DND-41 (cell line): Measurements from ENCODE around the gene GBE1.

Source experiments
- ATAC-seq: fragments of 200-7000 bp; cut with Tn5 transposase; 3 replicates; pipeline ENCODE4 v1.9.1; 2021; ENCODE audit warnings: low read depth; ENCODE audit not compliant: insufficient read depth
- DNase-seq: peaks from one replicate; pipeline ENCODE4 v3.0.0-alpha.2; 2020
- H2AFZ ChIP-seq: 2 replicates; pipeline ENCODE4 v1.6.0; 2012; ENCODE audit warnings: low read depth, low read length
- H3K27ac ChIP-seq: 2 replicates; pipeline ENCODE4 v1.5.1; 2012; ENCODE audit warnings: low read length, inconsistent platforms
- H3K27me3 ChIP-seq: fragments of 200-600 bp; sonication (generic); 2 replicates; pipeline ENCODE4 v1.6.0; 2012; ENCODE audit warnings: low read length, mild to moderate bottlenecking, inconsistent platforms; ENCODE audit not compliant: insufficient read depth, poor library complexity
- H3K36me3 ChIP-seq: 2 replicates; pipeline ENCODE4 v1.5.1; 2012; ENCODE audit warnings: low read length, inconsistent platforms; ENCODE audit not compliant: insufficient read depth
- H3K4me1 ChIP-seq: 2 replicates; pipeline ENCODE4 v1.5.1; 2012; ENCODE audit warnings: mild to moderate bottlenecking, low read length; ENCODE audit not compliant: insufficient read depth
- H3K4me2 ChIP-seq: 2 replicates; pipeline ENCODE4 v1.6.0; 2012; ENCODE audit warnings: mild to moderate bottlenecking, moderate library complexity, low read length, inconsistent platforms; ENCODE audit not compliant: insufficient read depth
- H3K4me3 ChIP-seq, 2 experiments: fragments of 200-600 bp in 1 of 2; shearing (Covaris generic) in 1 of 2; 2 replicates each; pipeline ENCODE4 v1.5.1; 2012 to 2016; ENCODE audit warnings: inconsistent platforms in 2 of 2, low read length in 2 of 2, mild to moderate bottlenecking in 2 of 2, low read depth in 1 of 2, moderate library complexity in 1 of 2
- H3K79me2 ChIP-seq: 2 replicates; pipeline ENCODE4 v1.6.0; 2012; ENCODE audit warnings: low read length, inconsistent platforms; ENCODE audit not compliant: insufficient read depth
- H3K9ac ChIP-seq: 2 replicates; pipeline ENCODE4 v1.6.0; 2012; ENCODE audit warnings: low read depth, mild to moderate bottlenecking, inconsistent platforms, low read length, moderate library complexity
- H3K9me3 ChIP-seq: 2 replicates; pipeline ENCODE4 v1.5.1; 2012; ENCODE audit warnings: low read length, moderate library complexity, mild to moderate bottlenecking, inconsistent platforms; ENCODE audit not compliant: insufficient read depth, severe bottlenecking
- H4K20me1 ChIP-seq: 2 replicates; pipeline ENCODE4 v1.6.0; 2012; ENCODE audit warnings: low read length; ENCODE audit not compliant: insufficient read depth
- CTCF ChIP-seq: IDR thresholded peaks from 2 replicates; pipeline ENCODE4 v1.5.1; 2012; ENCODE audit warnings: borderline replicate concordance, low read length, moderate library complexity, mild to moderate bottlenecking; ENCODE audit not compliant: poor library complexity, severe bottlenecking; ENCODE audit errors: extremely low read depth
- EZH2 ChIP-seq: IDR thresholded peaks from 3 replicates; pipeline ENCODE4 v1.6.1; 2012; ENCODE audit warnings: borderline replicate concordance, low read depth, mild to moderate bottlenecking, moderate library complexity, low read length, inconsistent platforms; ENCODE audit not compliant: severe bottlenecking

GBE1 gene

GRCh38 chr3:81459733-81460132 lies 301.7 kb downstream of the GBE1 start:
- no peak for TF ChIP-seq EZH2
- TF ChIP-seq CTCF = no peak
- no peak overlapping the region for H2AFZ ChIP-seq
- no peaks in the 10 kb centered on the region for H3K79me2 ChIP-seq
- no peak overlapping the region for H3K4me3 ChIP-seq
- DNase-seq = no peak
- no peaks in the 10 kb centered on the region for H3K9me3 ChIP-seq
- H3K4me1 ChIP-seq = no peaks in the 10 kb centered on the region
- ATAC-seq = no peak
- no peak overlapping the region for H3K27ac ChIP-seq
- no peak overlapping the region for H3K9ac ChIP-seq
- H4K20me1 ChIP-seq = no peaks in the 10 kb centered on the region
- H3K36me3 ChIP-seq = no peaks in the 10 kb centered on the region
- H3K4me2 ChIP-seq = no peak overlapping the region
- H3K27me3 ChIP-seq = no peaks in the 10 kb centered on the region

- Histone ChIP-seq H3K79me2 (no peaks in the 10 kb centered on the region), H3K36me3 (no peaks in the 10 kb centered on the region), H4K20me1 (no peaks in the 10 kb centered on the region), H3K9ac (no peak overlapping the region), H3K4me1 (no peaks in the 10 kb centered on the region), H3K4me2 (no peak overlapping the region), H3K9me3 (no peaks in the 10 kb centered on the region), H3K4me3 (no peak overlapping the region), H3K27me3 (no peaks in the 10 kb centered on the region), H3K27ac (no peak overlapping the region), H2AFZ (no peak overlapping the region)
- no peak for DNase-seq
- no peak for ATAC-seq
- TF ChIP-seq EZH2 = no peak
- no peak for TF ChIP-seq CTCF
Observed at GRCh38 chr3:81452418-81452817, 309.0 kb downstream of the GBE1 start.

- Histone ChIP-seq H3K79me2 (no peaks in the 10 kb centered on the region), H3K9ac (no peak overlapping the region), H4K20me1 (no peaks in the 10 kb centered on the region), H3K27ac (no peak overlapping the region), H3K4me2 (no peak overlapping the region), H3K4me3 (no peak overlapping the region), H3K27me3 (no peaks in the 10 kb centered on the region), H3K9me3 (no peaks in the 10 kb centered on the region), H3K4me1 (no peaks in the 10 kb centered on the region), H3K36me3 (no peaks in the 10 kb centered on the region), H2AFZ (no peak overlapping the region)
- DNase-seq (no peak), ATAC-seq (no peak)
- TF ChIP-seq CTCF (no peak), EZH2 (no peak)
Observed at GRCh38 chr3:81451611-81452010, 309.8 kb downstream of the GBE1 start.

- Histone ChIP-seq H3K9me3 (no peaks in the 10 kb centered on the region), H2AFZ (no peak overlapping the region), H4K20me1 (no peaks in the 10 kb centered on the region), H3K79me2 (no peaks in the 10 kb centered on the region), H3K4me1 (no peaks in the 10 kb centered on the region), H3K27ac (no peak overlapping the region), H3K4me3 (no peak overlapping the region), H3K9ac (no peak overlapping the region), H3K4me2 (no peak overlapping the region), H3K36me3 (no peaks in the 10 kb centered on the region), H3K27me3 (no peaks in the 10 kb centered on the region)
- ATAC-seq (no peak), DNase-seq (no peak)
- no peak for TF ChIP-seq CTCF
- no peak for TF ChIP-seq EZH2
Observed at GRCh38 chr3:81451140-81451539, 310.3 kb downstream of the GBE1 start.
